ENCODE results near the gene IFNAR1. TPM values are rescaled to one million over a fixed set of nuclear protein-coding genes. Genes with fewer than 3 reads are reported as not detected.
A peak's percentile ranks its signal among the peaks of the same experiment; 100 is the strongest.

Gene IFNAR1
- total and polyA plus RNA-seq, 10 donors, result 9.2 to 86.1 (median 57.3) TPM

GRCh38 chr21:33339135-33339534, 14.4 kb downstream of the IFNAR1 start:
- WGBS, 5 donors, result 60 to 89% (median 72%) methylated on average over 1 of the region's 1 CpG
- peaks cover 0 to 78% (median 43%) of the 10 kb centered on the region in 6 donors for H3K36me3 ChIP-seq

GRCh38 chr21:33339918-33340317, 15.1 kb downstream of the IFNAR1 start:
- no peak for TF ChIP-seq CTCF (IDR thresholded peaks at IDR 0.05 in 8 of 11, conservative IDR thresholded peaks at IDR 0.05 in 3 of 11)
- no peak for TF ChIP-seq POLR2AphosphoS5 (IDR thresholded peaks at IDR 0.05)
- TF ChIP-seq POLR2A (IDR thresholded peaks at IDR 0.05), result no peak
- H3K27ac ChIP-seq, result peak overlapping the region in 7 of 8 donors; percentile 41 to 78 (median 65)
- no peaks in the 10 kb centered on the region for H3K9me3 ChIP-seq
- DNase-seq, result no peak
- no peaks in the 10 kb centered on the region for H3K27me3 ChIP-seq (replicated peaks in 1 of 7)
- intact Hi-C loops (cut with DNase I; ENCODE audit: low total_unique reads), result no loop called here
- no peak overlapping the region for H3K4me3 ChIP-seq
- H3K4me1 ChIP-seq, result peaks cover 9 to 52% (median 24%) of the 10 kb centered on the region in 6 donors
- peaks cover 0 to 80% (median 47%) of the 10 kb centered on the region in 6 donors for H3K36me3 ChIP-seq
- 26 to 50% (median 46%) methylated on average over 2 of the region's 2 CpGs for WGBS, 5 donors

More at GRCh38 chr21:33339135-33339534, 14.4 kb downstream of the IFNAR1 start:
- DNase-seq, result no peak
- Histone ChIP-seq H3K27ac (peak overlapping the region in 7 of 8 donors; percentile 41 to 78 (median 65)), H3K9me3 (peaks cover 0 to 4% (median 0%) of the 10 kb centered on the region in 8 donors), H3K27me3 (replicated peaks in 1 of 7) (no peaks in the 10 kb centered on the region), H3K4me3 (no peak overlapping the region), H3K4me1 (peaks cover 9 to 60% (median 27%) of the 10 kb centered on the region in 6 donors)
- intact Hi-C loops (cut with DNase I; ENCODE audit: low total_unique reads), result no loop called here
- TF ChIP-seq POLR2AphosphoS5 (IDR thresholded peaks at IDR 0.05) (no peak), POLR2A (IDR thresholded peaks at IDR 0.05) (no peak), CTCF (IDR thresholded peaks at IDR 0.05 in 8 of 11, conservative IDR thresholded peaks at IDR 0.05 in 3 of 11) (no peak)

GRCh38 chr21:33345751-33346238, 21.0 kb downstream of the IFNAR1 start:
- H3K36me3 ChIP-seq, result peaks cover 0 to 100% (median 71%) of the 10 kb centered on the region in 6 donors
- TF ChIP-seq CTCF (IDR thresholded peaks at IDR 0.05 in 8 of 11, conservative IDR thresholded peaks at IDR 0.05 in 3 of 11) (no peak), POLR2AphosphoS5 (IDR thresholded peaks at IDR 0.05) (no peak), POLR2A (IDR thresholded peaks at IDR 0.05) (no peak)
- H3K4me1 ChIP-seq, result peaks cover 0 to 28% (median 0%) of the 10 kb centered on the region in 6 donors
- WGBS, 5 donors, result 95 to 97% (median 97%) methylated on average over 5 of the region's 5 CpGs
- H3K9me3 ChIP-seq, result no peaks in the 10 kb centered on the region
- no peak overlapping the region for H3K27ac ChIP-seq
- H3K4me3 ChIP-seq, result no peak overlapping the region
- intact Hi-C loops (cut with DNase I; ENCODE audit: low total_unique reads), result no loop called here
- H3K27me3 ChIP-seq (replicated peaks in 1 of 7), result no peaks in the 10 kb centered on the region
- no peak for DNase-seq

- Histone ChIP-seq H3K9me3 (no peaks in the 10 kb centered on the region), H3K4me1 (peaks cover 0 to 29% (median 0%) of the 10 kb centered on the region in 6 donors), H3K4me3 (no peak overlapping the region), H3K27me3 (replicated peaks in 1 of 7) (no peaks in the 10 kb centered on the region), H3K27ac (no peak overlapping the region), H3K36me3 (peaks cover 0 to 99% (median 69%) of the 10 kb centered on the region in 6 donors)
- 91 to 96% (median 93%) methylated on average over 3 of the region's 3 CpGs for WGBS, 5 donors
- intact Hi-C loops (cut with DNase I; ENCODE audit: low total_unique reads), result no loop called here
- TF ChIP-seq CTCF (IDR thresholded peaks at IDR 0.05 in 8 of 11, conservative IDR thresholded peaks at IDR 0.05 in 3 of 11), result no peak
- no peak for TF ChIP-seq POLR2A (IDR thresholded peaks at IDR 0.05)
- TF ChIP-seq POLR2AphosphoS5 (IDR thresholded peaks at IDR 0.05), result no peak
- no peak for DNase-seq
These were observed 23.9 kb downstream of the IFNAR1 start for GRCh38 chr21:33348706-33349105.

Measured in spleen (tissue), 11 donors.